ENCODE measurements around the gene ZMYM4. TPM values are rescaled to one million over a fixed set of nuclear protein-coding genes. Genes with fewer than 3 reads are reported as not detected.
A peak's percentile ranks its signal among the peaks of the same experiment; 100 is the strongest.

ZMYM4 gene
- total RNA-seq, 2 donors from 2014 or later: 20.2 to 21.1 TPM

GRCh38 chr1:35364741-35365140 is 96.2 kb downstream of the ZMYM4 start:
- H3K27ac ChIP-seq: no peak overlapping the region
- no peaks in the 10 kb centered on the region for H3K9me3 ChIP-seq
- no peaks in the 10 kb centered on the region for H3K27me3 ChIP-seq
- no peak for DNase-seq (ENCODE audit: low spot score)
- no peak for TF ChIP-seq CTCF (IDR thresholded peaks at IDR 0.05)
- no peak overlapping the region for H3K4me3 ChIP-seq
- peaks cover 0 to under 1% of the 10 kb centered on the region in 2 donors for H3K4me1 ChIP-seq
- H3K36me3 ChIP-seq: no peaks in the 10 kb centered on the region

- TF ChIP-seq CTCF (IDR thresholded peaks at IDR 0.05): no peak
- H3K4me3 ChIP-seq: no peak overlapping the region
- no peak overlapping the region for H3K27ac ChIP-seq
- H3K36me3 ChIP-seq: no peaks in the 10 kb centered on the region
- no peaks in the 10 kb centered on the region for H3K9me3 ChIP-seq
- H3K27me3 ChIP-seq: no peaks in the 10 kb centered on the region
- peaks cover 0 to 7% of the 10 kb centered on the region in 2 donors for H3K4me1 ChIP-seq
- DNase-seq (ENCODE audit: low spot score): no peak
Measured at GRCh38 chr1:35367914-35368313, 99.4 kb downstream of the ZMYM4 start.

- Histone ChIP-seq H3K36me3 (no peaks in the 10 kb centered on the region), H3K4me3 (no peak overlapping the region), H3K27me3 (no peaks in the 10 kb centered on the region), H3K9me3 (no peaks in the 10 kb centered on the region), H3K27ac (peak overlapping the region; percentile 35 to 38), H3K4me1 (peaks cover 0 to 7% of the 10 kb centered on the region in 2 donors)
- TF ChIP-seq CTCF (IDR thresholded peaks at IDR 0.05): no peak
- DNase-seq (ENCODE audit: low spot score): no peak
Measured at GRCh38 chr1:35369922-35370671, 101.6 kb downstream of the ZMYM4 start.

- Histone ChIP-seq H3K4me3 (no peak overlapping the region), H3K9me3 (no peaks in the 10 kb centered on the region), H3K27ac (no peak overlapping the region), H3K27me3 (no peaks in the 10 kb centered on the region), H3K36me3 (no peaks in the 10 kb centered on the region), H3K4me1 (peaks cover 0 to 7% of the 10 kb centered on the region in 2 donors)
- no peak for TF ChIP-seq CTCF (IDR thresholded peaks at IDR 0.05)
- no peak for DNase-seq (ENCODE audit: low spot score)
Measured at GRCh38 chr1:35371506-35371905, 103.0 kb downstream of the ZMYM4 start.

- DNase-seq (ENCODE audit: low spot score): no peak
- no peak for TF ChIP-seq CTCF (IDR thresholded peaks at IDR 0.05)
Measured at GRCh38 chr1:35377555-35377954, 109.0 kb downstream of the ZMYM4 start.

More at GRCh38 chr1:35377555-35377954, 109.0 kb downstream of the ZMYM4 start:
- H3K9me3 ChIP-seq: no peaks in the 10 kb centered on the region
- no peaks in the 10 kb centered on the region for H3K36me3 ChIP-seq
- H3K27ac ChIP-seq: no peak overlapping the region
- H3K27me3 ChIP-seq: no peaks in the 10 kb centered on the region
- H3K4me3 ChIP-seq: no peak overlapping the region
- no peaks in the 10 kb centered on the region for H3K4me1 ChIP-seq

Measured in right atrium auricular region (tissue), 2 donors.